Measurements from ENCODE around the gene PARVB.

- TF ChIP-seq POLR2A (IDR thresholded peaks at IDR 0.05) (no peak), CTCF (IDR thresholded peaks at IDR 0.05 in 4 of 5, conservative IDR thresholded peaks at IDR 0.05 in 1 of 5) (no peak)
Observed at GRCh38 chr22:44107340-44107739, 83.2 kb downstream of the PARVB start.

Data from gastrocnemius medialis (tissue), 4 donors.